ENCODE results near the gene COL8A2.

The COL8A2 gene

GRCh38 chr1:36089393-36090121 lies 35.5 kb downstream of the COL8A2 start:
- no peak for TF ChIP-seq ZNF274 (IDR thresholded peaks at IDR 0.05; ENCODE audit: low read depth, low read length)
- H3K4me3 ChIP-seq (ENCODE audit: low read length) = peak overlapping the region; percentile 84

DNA sequence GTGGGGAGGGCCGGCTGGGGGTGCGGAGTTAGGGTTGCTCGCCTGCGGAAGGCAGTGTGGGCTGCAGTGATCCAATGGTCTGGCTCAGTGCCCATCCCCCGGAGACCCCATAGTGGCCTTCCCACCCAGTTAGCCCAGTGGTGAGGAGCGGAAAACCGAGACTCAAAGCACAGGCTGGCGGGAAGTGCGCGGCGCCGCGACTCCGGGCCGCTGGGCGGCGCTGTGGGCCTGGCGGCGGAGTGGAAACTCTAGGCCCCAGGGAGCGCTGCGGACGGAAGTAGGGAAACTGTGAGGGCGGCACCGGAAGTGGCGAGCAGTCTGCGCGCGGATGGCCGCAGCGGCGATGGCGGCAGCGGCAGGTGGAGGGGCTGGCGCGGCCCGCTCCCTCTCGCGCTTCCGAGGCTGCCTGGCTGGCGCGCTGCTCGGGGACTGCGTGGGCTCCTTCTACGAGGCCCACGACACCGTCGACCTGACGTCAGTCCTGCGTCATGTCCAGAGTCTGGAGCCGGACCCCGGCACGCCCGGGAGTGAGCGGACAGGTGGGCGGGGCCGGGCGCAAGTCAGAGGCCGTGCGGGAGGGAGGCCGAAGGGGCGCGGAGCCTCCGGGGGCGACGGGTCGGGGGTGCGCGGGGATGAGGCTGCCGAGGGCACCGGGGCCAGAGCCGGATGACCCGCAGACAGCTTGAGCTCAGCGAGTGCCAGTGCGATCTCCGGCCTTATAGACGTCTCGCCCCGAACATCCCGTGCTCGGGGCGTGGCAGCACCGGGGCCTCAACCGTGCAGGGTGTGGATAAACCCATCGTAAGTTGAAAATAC lies 36.2 kb downstream of the COL8A2 start, which contains the start of gene ADPRS:
TSS of gene ADPRS (plus strand) at position 316 of the 816 bp plus-strand sequence. CDS start at position 329, 13 bp downstream.
- no peak for TF ChIP-seq ZNF274 (IDR thresholded peaks at IDR 0.05; ENCODE audit: low read depth, low read length)
- H3K4me3 ChIP-seq (ENCODE audit: low read length) = peak within 1 kb of the TSS; percentile 84

- no peak for TF ChIP-seq ZNF274 (IDR thresholded peaks at IDR 0.05; ENCODE audit: low read depth, low read length)
- peak overlapping the region; percentile 84; the same call in 1 of the 2 replicates for H3K4me3 ChIP-seq (ENCODE audit: low read length)
These were observed 36.8 kb downstream of the COL8A2 start for GRCh38 chr1:36088265-36088576.

DNA sequence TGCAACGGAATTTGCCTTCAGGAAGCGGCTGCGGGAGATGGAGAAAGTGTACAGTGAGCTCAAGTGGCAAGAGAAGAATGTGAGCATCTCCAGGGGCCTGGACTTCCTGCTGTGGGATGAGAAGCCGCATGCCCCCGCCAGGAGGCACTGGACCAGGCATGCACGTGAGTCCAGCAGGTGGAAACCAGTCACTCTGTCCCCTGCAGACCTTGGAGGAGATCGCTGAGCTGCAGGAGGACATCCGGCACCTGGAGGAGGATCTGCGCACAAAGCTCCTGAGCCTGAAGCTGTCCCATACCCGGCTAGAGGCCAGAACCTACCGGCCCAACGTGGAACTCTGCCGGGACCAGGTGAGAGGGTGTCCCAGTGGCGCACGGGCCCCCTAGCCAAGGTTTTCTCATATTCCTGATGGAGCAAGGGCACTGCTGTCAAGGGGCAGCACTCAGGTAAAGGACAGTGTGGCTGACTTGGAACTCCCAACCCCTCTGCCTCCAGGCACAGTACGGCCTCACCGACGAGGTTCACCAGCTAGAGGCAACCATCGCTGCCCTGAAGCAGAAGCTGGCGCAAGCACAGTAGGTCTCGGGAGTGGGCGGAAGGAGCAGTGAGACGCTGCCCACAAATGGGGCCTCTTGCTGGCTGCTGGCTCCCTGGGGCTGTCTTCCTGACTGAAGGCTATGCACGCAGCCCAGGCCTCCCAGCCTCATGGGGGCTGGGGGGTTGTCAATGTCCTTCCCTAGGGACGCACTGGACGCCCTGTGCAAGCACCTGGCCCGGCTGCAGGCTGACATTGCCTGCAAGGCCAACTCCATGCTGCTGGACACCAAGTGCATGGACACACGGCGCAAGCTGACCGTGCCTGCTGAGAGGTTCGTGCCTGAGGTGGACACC lies 37.5 kb downstream of the COL8A2 start:
- no peak overlapping the region for H3K4me3 ChIP-seq (ENCODE audit: low read length)

DNA sequence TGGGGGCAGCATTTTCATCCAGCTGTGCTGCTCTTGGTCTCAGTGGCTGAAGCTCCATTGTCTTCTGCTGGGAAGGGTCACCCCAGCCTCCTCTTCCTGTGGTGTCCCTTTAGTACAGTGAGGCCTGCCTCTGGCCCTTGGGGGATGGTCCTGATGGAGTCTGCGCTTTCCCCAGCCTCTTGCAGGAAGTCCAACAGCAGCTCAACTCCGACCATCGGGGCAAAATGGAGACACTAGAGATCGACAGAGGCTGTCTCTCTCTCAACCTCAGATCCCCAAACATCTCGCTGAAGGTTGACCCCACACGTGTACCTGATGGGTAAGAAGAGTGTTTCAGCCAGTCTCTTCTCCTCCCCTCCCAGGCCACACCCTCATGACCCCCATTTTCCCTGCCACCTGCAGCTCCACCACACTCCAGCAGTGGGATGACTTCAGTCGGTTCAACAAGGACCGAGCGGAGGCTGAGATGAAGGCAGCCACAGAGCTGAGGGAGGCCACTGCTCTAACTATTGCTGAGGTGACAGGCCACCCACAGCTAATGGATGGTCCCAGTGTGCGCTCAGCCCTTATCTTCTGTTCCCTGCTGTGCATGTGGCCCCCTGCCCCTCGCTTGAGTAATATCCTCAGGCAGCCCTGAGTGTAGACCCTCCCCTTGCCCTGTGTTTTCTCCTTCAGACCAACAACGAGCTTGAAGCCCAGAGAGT lies 38.3 kb downstream of the COL8A2 start:
- no peak overlapping the region for H3K4me3 ChIP-seq (ENCODE audit: low read length)
- no peak for TF ChIP-seq ZNF274 (IDR thresholded peaks at IDR 0.05; ENCODE audit: low read depth, low read length)

More for the DNA sequence above, 37.5 kb downstream of the COL8A2 start:
- TF ChIP-seq ZNF274 (IDR thresholded peaks at IDR 0.05; ENCODE audit: low read depth, low read length) = no peak

- H3K4me3 ChIP-seq (ENCODE audit: low read length) = no peak overlapping the region
- TF ChIP-seq ZNF274 (IDR thresholded peaks at IDR 0.05; ENCODE audit: low read depth, low read length) = no peak
These were observed 39.1 kb downstream of the COL8A2 start for GRCh38 chr1:36085686-36086526.

GRCh38 chr1:36085126-36085525 lies 39.9 kb downstream of the COL8A2 start:
- no peak for TF ChIP-seq ZNF274 (IDR thresholded peaks at IDR 0.05; ENCODE audit: low read depth, low read length)
- no peak overlapping the region for H3K4me3 ChIP-seq (ENCODE audit: low read length)

GRCh38 chr1:36084497-36085115 lies 40.4 kb downstream of the COL8A2 start:
- no peak for TF ChIP-seq ZNF274 (IDR thresholded peaks at IDR 0.05; ENCODE audit: low read depth, low read length)
- H3K4me3 ChIP-seq (ENCODE audit: low read length) = no peak overlapping the region; the same call in 1 of the 2 replicates

GRCh38 chr1:36083635-36084496 lies 41.2 kb downstream of the COL8A2 start, which contains the start of gene TEKT2:
Gene TEKT2 (plus strand): TSS chr1:36084094. CDS start chr1:36084922, 828 bp downstream.
- TF ChIP-seq ZNF274 (IDR thresholded peaks at IDR 0.05; ENCODE audit: low read depth, low read length) = no peak
- H3K4me3 ChIP-seq (ENCODE audit: low read length) = peak within 1 kb of the TSS; percentile 11; the same call in 1 of the 2 replicates

DNA sequence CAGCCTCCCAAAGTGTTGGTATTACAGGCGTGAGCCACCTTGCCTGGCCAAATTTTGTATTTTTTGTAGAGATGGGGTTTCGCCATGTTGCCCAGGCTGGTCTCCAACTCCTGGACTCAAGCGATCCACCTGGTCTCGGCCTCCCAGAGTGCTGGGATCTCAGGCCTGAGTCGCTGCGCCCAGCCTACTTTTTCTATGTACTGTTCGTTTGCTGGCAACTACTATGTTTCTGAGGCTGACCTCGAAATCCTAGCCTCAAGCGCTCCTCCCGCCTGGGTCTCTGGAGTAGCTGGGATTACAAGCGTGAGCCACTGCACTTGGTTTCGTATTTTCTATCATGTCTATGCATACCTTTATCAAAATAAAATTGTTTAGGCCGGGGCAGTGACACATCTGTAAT lies 41.8 kb downstream of the COL8A2 start:
- TF ChIP-seq ZNF274 (IDR thresholded peaks at IDR 0.05; ENCODE audit: low read depth, low read length) = no peak
- H3K4me3 ChIP-seq (ENCODE audit: low read length) = no peak overlapping the region

- H3K4me3 ChIP-seq (ENCODE audit: low read length) = no peak overlapping the region
- TF ChIP-seq ZNF274 (IDR thresholded peaks at IDR 0.05; ENCODE audit: low read depth, low read length) = no peak
These were observed 43.0 kb downstream of the COL8A2 start for GRCh38 chr1:36081926-36082485.

Measured in GM08714 (cell line).